Sigmoid colon (tissue), 4 donors: ENCODE data around the gene CCNL1.

Experiments
- EP300 ChIP-seq, 4 donors: sonication (generic); formaldehyde crosslinking; IDR thresholded peaks; one replicate each; pipeline ENCODE4 v1.6.1; 2017; ENCODE audit warnings: antibody characterized with exemption in 4 of 4
- POLR2A ChIP-seq, 2 donors: fragments of 450-650 bp; IDR thresholded peaks; one replicate each; pipeline ENCODE4 v1.6.1; 2016; ENCODE audit warnings: antibody characterized with exemption in 2 of 2, mild to moderate bottlenecking in 2 of 2, moderate library complexity in 2 of 2
- POLR2AphosphoS5 ChIP-seq, 4 donors: sonication (generic); formaldehyde crosslinking; IDR thresholded peaks; one replicate each; pipeline ENCODE4 v1.6.1; 2017; ENCODE audit warnings: antibody characterized with exemption in 4 of 4
- TF ChIP-seq, protein P1 (sequence below), 4 experiments: fragments of 450-650 bp in 3 of 4; fragments of 200-600 bp in 1 of 4; IDR thresholded peaks; one replicate each; pipeline ENCODE4 v1.5.1; 2016 to 2019; ENCODE audit warnings: antibody characterized with exemption in 4 of 4, mild to moderate bottlenecking in 3 of 4, moderate library complexity in 2 of 4

DNA sequence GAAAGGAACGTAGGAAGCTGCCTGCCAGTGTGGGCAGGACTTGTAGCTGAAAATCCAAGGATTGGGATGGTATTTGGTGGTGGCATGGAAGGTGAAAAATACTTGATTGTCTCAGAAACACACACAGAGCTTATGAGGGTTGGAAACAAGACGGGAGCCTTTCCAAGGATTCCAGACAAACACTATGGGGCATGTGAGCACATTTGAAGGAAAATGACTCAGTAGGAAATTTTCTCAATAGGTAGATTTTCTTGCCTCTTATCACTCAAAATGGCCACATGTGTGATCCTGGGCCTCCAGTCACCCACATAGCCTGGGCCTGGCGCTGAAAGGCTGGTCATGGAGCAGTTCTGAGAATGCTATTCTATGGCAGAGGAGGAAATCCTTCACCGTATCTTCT lies 47.4 kb downstream of the CCNL1 start:
- TF ChIP-seq, protein P1, sequence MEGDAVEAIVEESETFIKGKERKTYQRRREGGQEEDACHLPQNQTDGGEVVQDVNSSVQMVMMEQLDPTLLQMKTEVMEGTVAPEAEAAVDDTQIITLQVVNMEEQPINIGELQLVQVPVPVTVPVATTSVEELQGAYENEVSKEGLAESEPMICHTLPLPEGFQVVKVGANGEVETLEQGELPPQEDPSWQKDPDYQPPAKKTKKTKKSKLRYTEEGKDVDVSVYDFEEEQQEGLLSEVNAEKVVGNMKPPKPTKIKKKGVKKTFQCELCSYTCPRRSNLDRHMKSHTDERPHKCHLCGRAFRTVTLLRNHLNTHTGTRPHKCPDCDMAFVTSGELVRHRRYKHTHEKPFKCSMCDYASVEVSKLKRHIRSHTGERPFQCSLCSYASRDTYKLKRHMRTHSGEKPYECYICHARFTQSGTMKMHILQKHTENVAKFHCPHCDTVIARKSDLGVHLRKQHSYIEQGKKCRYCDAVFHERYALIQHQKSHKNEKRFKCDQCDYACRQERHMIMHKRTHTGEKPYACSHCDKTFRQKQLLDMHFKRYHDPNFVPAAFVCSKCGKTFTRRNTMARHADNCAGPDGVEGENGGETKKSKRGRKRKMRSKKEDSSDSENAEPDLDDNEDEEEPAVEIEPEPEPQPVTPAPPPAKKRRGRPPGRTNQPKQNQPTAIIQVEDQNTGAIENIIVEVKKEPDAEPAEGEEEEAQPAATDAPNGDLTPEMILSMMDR (IDR thresholded peaks at IDR 0.05), result no peak
- TF ChIP-seq POLR2A (IDR thresholded peaks at IDR 0.05) (no peak), POLR2AphosphoS5 (IDR thresholded peaks at IDR 0.05) (no peak), EP300 (IDR thresholded peaks at IDR 0.05) (no peak)
